Cerebellar nuclear complex (tissue), 1 donor: ENCODE data around the gene NPPA.

Experiments used
- DNase-seq, 2 experiments: peaks; one replicate each; lab custom pipeline; 2025; lab: John Stamatoyannopoulos, UW

Gene NPPA

DNA sequence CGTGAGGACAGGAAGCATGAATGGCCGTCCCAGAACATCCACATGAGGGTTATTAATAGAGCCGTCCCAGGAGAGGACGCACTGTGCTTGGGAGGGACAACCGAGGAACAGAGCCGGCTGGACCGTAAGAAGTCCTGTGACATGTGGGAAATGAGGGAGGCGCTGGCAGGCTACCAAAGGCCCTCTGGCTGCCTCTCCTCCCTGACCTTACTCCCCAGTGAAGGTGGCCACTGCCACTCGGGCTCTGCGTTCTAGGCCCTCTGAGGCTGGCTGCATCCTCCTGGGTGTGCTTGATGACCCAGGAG is 26.6 kb upstream of the NPPA start:
- no peak for DNase-seq

DNA sequence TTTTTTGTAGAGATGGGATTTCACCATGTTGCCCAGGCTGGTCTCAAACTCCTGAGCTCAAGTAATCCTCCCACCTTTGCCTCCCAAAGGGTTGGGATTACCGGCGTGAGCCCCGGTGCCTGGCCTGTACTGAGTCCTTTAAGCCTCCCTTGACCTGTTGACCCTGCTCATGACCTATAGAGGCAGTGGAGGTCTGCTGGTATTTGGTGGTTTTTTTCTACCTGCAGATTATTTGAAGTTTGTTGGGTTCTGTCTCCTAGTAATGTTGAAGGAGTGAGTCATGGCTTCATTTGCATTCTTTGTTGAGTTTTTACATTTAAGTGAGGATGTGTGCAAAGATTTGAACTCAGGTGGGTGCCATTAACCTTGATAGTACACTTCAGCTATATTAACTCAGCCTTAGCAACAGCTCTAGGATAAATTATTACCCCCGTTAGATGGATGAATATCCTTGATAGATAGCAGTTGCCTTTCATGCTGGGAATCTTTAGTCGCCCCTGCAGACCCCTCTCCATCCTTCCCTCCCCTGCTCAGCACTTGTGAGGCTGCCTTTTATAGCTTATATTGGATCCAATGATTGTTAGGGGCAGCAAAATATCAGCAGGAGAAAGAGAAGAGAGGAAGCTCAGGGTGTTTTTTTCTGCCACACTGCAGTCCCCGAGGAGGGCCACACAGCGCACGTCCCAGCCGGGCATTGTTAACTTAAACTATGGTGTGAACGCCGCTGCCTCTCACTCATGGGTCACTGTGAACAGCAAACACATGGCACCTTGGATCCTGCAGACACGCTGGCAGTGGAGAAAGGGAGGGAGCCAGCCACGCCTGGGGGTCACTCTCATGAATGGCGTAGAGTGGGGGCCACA is 26.0 kb upstream of the NPPA start:
- no peak for DNase-seq

DNA sequence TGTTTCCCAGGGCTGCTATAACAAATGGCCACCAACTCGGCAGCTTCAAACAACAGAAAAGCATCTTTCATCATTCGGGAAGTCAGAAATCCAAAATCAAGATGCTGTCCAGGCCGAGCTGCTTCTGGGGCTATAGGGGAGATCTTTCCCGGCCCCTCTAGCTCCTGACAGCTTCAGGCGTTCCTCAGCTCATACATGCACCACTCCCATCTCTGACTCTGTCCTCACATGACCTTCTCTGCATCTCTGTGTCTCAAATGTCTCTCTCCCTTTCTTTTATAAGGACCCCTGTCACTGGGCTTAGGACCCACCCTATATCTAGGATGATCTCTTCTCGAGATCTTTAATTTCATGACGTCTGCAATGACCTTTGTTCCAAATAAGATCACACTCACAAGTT is 25.0 kb upstream of the NPPA start:
- DNase-seq, result no peak

DNA sequence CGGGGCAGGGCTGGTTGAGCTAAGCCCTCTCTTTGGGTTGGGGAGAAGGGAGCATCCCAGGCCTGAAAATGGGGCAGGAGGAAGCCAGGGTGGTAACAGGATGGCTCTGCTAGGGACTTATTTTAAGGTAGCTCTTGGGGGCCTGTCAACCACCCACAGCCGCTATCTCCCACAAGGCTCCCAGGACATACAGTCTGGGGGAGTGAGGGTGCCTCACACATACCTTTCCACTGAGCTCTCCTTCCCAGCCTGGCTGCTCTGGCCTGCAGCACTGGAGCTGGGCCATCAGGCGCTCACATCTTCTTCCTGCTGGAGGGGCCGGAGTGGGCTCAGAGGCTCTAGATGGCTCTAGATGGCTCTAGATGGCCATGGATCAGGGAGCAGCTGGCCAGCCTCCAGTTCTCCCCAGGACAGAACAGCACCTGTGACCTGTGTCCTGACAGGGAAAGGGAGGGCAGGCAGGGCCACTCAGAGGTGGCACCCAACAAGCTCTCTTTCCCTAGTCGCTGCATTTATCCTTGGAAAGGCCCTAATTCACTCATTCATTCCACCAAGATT is 22.1 kb upstream of the NPPA start:
- no peak for DNase-seq

DNA sequence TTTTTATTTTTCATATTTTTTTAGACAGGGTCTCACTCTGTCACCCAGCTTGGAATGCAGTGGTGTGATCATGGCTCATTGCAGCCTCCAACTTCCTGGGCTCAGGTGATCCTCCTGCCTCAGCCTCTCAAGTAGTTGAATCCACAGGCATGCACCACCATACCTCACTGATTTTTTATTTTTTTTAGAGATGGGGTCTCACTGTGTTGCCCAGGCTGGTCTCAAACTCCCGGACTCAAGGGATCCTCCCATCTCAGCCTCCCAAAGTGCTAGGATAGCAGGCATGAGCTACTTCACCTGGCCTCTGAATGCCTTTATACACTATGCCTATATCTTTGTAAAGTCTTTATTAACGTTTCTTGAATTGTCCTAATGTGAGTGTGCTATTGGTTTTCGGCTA is 21.5 kb upstream of the NPPA start:
- no peak for DNase-seq

DNA sequence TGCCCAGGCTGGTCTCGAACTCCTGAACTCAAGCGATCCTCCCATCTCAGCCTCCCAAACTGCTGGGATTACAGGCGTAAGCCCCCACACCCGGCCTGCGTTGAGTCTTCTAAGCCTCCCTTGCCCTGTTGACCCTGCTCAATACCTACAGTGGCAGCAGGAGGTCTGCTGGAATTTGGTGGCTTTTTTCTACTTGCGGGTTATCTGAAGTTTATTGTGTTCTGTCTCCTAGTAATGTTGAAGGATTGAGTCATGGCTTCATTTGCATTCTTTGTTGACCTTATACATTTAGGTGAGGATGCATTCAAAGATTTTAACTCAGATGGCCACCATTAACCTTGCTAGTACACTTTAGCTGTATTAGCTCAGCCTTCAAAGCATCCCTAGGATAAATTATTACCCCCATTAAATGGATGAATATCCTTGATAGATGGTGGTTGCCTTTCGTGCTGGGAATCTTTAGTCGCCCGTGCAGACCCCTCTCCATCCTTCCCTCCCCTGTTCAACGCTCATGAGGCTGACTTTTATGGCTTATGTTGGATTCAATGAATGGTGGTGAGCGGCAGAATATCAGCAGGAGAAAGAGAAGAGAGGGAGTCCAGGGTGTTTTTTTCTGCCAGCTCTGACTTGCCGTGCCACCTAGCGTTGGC is 20.9 kb upstream of the NPPA start:
- no peak for DNase-seq

DNA sequence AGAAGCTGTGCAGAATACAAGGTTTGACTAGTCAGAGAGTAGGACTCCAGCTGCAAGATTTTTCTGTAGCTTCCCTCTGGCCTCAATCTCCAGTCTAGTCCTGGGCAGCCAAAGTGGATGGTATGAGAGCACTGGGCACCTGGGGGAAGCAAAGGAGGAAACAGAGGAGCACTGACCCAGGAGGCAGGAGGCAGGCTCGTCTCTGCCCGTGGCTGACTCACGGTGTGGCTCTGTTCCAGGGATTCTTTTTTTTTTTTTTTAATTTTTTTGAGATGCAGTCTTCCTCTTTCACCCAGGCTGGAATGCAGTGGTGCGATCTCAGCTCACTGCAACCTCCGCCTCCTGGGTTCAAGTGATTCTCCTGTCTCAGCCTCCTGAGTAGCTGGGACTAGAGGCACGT is 15.3 kb upstream of the NPPA start:
- DNase-seq, result no peak

DNA sequence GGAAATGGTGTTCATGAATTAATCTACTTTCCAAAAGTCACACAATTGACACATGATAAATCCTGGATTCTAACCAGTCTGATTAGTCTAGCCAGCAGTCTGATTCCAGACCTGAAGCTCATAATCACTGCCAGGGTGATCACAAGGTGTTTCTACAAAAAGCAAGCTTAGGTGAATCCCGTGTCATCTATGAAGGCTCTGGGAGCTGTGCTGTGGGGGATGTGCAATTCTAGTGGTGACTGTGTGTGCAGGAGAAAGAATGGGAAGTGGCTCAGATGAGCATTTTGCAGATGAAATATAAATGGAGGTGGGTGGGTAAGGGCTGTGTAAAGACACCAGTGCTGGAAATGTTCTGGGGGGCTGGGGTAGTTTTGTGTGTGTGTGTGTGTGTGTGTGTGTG is 13.0 kb upstream of the NPPA start:
- no peak for DNase-seq

DNA sequence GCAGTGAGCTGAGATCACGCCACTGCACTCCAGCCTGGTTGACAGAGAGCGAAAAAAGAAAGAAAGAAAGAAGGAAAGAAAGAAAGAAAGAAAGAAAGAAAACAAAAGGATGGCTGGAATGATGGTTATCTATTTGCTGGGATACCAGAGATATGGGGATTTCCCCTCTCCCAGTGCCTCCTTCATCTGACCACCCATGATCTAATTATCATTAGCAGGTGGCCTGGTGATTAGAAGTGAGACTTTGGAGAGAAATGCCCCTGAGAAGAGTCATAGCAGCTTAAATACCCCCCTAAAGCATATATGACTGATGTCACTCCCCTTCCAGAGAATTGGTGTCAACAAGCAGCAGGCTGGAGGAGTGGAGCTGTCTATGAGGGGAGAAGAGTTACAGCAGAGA is 12.5 kb upstream of the NPPA start:
- DNase-seq, result no peak

DNA sequence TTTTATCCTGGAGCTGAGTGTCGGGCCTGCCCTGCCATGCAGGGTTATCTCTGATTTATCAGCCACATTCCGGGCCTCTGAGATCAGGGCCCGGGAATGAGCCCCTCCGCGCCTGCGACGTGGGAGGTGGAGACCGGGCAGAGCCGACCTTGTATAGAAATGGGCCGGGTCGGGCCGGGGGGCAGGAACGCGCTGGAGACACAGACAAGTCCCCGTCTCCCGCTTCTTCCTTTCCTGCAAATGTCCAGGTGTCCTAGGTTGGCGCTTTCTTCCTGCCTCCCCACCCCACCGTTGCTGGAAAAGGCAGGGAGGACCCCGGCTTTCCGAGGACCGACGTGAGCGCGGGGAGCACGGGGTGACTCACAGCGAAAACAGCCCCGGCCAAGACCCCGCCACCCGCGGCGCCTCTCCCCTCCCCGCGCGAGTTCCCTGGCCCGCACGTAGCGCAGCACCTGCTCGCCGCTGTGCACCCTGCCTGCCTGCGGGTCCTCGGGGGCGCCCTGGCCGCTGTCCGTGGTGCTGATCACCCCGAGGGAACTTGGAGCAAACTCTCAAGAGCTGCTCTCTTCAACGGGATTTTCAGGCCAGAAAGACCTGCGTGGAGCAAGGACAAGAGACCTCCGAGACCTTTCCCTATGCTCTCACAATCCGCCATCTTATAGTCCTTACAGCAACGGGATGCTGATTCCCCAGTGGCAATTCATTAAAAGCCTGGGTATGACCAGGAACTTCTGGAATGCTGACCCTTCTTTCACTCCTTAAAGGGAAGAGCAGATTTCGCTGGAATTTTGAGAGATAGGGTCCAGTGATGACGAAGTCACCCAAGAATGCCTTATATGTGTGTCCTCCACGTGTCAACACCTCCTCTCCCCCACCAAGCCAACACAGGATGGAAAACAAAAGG is 11.6 kb upstream of the NPPA start:
- DNase-seq, result no peak

DNA sequence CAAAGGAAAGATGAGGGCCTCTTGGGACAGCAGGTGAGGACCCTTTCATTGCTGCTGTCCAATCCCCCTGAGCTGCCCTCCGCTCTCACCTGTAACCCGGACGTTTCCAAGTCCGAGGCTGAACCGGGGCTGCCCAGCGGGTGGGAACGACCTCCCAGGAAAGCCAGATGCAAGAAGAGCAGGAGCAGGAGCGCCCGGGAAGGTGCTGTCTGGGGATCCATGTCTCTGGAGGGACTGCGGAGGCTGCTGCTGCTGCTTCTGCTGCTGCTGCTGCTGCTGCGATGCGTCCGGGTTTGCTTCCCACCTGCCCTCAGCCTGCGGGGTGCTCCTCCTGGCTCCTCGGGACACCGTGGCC is 11.0 kb upstream of the NPPA start, which contains the start of gene NPPB:
Gene NPPB (minus strand): TSS at position 333 of the 355 bp plus-strand sequence. CDS start 112 bp downstream, at position 221.
- DNase-seq, result no peak

DNA sequence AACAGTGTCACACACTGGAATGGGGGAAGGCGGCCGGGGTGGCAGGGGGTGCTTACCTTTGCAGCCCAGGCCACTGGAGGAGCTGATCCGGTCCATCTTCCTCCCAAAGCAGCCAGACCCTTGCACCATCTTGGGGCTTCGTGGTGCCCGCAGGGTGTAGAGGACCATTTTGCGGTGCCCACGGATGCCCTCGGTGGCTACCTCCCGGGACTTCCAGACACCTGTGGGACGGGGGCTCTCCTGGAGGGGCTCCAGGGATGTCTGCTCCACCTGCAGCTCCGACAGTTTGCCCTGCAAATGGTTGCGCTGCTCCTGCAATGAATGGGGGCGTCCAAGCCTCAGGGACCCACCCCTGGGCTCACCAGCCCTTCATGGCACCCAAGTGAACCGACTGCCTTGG is 10.6 kb upstream of the NPPA start:
- no peak for DNase-seq

DNA sequence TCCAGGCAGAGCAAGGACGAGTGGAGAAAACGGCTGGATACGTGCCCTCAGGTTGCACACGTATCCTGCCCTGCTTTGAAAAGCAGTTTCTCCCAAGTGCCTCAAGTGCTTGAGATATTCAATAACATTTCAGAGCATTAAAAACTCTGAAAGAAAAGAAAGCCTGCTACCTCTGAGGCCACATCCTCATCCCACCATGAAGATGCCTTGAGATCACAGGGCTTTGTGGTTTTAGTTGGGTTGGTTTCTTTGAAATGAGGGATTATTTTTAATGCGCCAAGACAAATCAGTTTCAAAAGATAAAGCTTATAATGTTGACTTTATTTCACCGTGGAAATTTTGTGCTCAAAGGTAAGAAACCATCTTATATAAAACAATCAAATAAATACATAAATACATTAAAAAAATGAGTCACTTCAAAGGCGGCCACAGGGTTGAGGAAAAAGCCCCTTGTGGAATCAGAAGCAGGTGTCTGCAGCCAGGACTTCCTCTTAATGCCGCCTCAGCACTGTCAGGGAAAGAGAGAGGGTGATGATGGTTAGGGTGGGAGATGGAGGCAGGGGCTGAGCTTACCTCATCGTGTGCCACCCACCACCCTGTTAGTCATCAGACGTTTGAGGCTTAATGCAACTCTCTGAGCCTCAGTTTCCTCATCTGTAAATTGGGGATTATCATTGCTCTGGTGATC is 9.7 kb upstream of the NPPA start:
- DNase-seq, result no peak

DNA sequence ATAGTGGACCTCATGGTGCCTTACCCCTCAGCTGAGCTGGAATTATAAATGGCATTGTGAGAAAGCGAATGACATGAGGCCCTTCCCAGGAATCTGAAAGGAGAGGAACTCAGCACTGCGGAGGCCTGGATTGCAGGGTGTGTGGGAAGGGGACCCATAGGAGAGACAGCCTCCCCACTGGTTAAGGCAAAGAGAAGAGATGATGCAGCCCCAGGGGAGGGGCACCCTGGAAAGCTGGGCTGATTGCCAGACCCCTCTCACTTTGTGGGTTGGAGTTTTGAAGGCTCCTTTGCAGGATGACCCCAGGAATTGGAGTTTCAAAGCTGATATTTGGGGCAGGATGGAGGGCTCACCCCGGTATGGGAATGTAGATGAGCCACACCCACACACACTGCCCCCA is 9.1 kb upstream of the NPPA start:
- no peak for DNase-seq

DNA sequence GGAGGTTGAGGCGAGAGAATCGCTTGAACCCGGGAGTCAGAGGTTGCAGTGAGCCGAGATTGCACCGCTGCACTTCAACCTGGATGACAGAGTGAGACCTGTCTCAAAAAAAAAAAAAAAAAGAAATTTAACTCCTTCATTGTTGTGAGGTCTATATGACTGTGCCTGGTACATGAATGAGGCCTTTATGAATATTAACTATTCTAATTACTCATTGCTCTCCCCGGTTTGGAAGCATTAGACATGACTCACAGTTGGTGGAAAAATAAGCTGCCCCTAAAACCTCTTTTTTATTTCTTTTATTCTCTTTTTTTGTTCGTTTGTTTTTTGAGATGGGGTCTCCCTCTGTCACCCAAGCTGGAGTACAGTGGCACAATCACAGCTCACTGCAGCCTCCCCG is 7.8 kb upstream of the NPPA start:
- DNase-seq, result no peak

DNA sequence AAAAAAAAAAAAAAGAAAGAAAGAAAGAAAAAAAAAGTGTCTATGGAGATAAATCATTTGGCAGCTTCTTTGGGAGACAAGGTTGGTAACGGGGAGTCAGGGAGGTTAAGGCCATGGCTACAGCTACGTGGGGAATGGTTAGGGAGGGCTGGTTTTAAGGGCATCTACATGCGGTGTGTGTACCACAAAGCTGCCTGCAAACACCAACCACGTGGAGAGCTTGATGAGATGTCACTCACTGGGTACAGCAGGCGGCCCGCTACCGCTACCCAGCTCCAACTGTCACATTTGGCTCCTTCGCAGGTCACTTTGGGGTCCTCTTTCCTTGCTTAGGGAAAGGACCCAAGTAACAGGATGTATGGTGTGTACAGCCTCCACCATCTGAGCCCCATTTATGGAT is 6.9 kb upstream of the NPPA start:
- DNase-seq, result no peak

DNA sequence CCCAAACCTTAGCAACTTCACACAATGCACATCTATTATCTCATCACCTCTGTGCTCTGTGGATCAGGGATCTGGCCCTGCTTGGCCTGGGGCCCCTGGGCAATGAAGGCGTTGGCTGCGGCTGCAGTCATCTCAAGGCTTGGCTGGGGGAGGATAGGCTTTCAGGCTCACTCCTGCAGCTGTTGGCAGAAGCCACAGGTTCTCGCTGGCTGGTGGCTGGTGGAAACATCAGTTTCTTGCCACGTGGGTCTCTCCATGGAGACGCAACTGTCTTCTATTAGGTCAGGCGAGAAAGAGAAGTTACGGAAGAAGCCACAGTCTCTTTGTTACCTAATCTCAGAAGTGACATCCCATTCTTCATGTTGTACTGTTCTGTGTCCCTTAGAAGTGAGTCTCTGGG is 3.6 kb upstream of the NPPA start:
- no peak for DNase-seq

DNA sequence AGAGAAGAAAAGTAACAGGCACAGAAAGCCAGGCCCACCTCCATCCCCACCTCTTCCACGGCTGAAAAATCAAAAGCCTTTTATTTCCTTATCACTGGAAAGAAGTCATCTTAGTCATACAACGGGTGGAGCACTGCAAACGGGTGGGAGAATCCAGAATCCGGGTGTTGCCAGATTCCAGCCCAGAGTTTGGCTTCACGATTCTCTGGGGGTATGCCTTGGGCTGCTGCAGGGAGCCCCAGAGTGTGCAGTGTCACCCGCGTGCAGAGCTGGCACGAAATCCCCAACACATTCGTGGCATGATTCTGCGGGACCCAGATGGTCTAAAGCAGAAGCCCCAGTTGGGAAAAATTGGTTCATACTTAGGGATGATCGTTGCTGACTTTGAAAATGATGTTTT is 2.6 kb upstream of the NPPA start:
- DNase-seq, result no peak

DNA sequence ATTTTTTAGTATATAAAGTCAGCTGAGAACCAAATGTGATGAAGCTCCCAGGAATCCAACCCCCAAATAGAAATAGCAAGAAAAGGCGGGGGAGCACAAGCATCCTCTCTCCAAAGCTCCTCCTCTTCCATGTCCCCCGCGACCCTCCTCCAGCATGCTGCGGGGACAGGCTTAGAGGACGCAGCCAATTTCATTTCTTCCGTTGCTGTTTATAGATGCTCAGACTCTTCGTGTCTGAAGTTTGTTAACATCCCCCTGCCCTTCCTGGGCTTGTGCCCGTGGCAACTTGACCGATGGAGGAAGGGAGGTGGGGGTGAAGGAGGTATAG is 754 bp upstream of the NPPA start:
- no peak for DNase-seq

DNA sequence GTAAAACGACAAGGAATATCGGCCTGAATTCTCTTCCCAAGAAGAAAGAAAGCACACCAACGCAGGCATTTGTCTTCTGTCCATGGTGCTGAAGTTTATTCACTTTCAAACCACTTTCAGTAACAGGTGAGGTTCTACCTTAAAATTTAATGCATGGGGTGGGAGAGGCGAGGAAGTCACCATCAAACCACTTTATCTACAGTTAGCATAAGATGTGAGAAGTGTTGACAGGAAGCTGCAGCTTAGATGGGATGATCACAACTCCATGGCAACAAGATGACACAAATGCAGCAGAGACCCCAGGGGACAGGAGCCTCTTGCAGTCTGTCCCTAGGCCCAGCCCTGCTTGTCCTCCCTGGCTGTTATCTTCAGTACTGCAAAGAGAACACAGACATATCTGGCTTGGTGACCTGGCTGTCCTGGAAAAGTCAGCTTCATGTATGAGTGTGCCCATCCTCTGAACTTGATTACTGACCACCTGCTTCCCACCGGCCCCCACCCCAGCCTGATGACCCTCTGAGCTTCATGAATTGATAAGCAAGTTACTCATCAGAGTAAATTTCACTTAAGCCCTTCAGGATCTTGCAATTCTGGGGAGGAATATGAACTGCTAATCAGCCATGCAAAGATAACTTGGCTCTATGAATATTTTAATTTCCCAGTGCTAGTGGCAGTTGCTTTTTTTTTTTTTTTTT is 1.8 kb downstream of the NPPA start:
- no peak for DNase-seq
